Pancreas (tissue), 10 donors: ENCODE results near the gene TRIM22. TPM values are rescaled to one million over a fixed set of nuclear protein-coding genes. Genes with fewer than 3 reads are reported as not detected.

Experiments used
- ATAC-seq, 4 donors: fragments of 200-7000 bp; cut with Tn5 transposase; one replicate each; pipeline versions ENCODE4 v1.8.0 to v1.9.1; 2020; ENCODE audit warnings: mild to moderate bottlenecking in 4 of 4, moderate library complexity in 4 of 4
- DNase-seq, 6 donors: peaks; one replicate each; pipeline ENCODE4 v3.0.0-alpha.2; 2020
- FAIRE-seq: peaks from 2 replicates; lab custom pipeline; 2012; peaks lifted over from hg19 to GRCh38; lab: Jason Lieb, UNC
- H3K27ac ChIP-seq, 4 donors: fragments of 200-600 bp; sonication (generic); 1 replicate in 3 of 4; 2 replicates in 1 of 4; pipeline versions ENCODE4 v1.5.0 to v1.8.0; 2020
- H3K27me3 ChIP-seq, 4 donors: fragments of 200-600 bp; one replicate each; pipeline ENCODE4 v1.8.0; 2021
- H3K36me3 ChIP-seq, 3 donors: fragments of 200-600 bp; sonication (generic) in 1 of 3; one replicate each; pipeline versions ENCODE4 v1.5.0 to v1.8.0; 2020 to 2021
- H3K4me1 ChIP-seq, 3 donors: fragments of 200-600 bp; one replicate each; pipeline ENCODE4 v1.8.0; 2021
- H3K4me3 ChIP-seq, 4 donors: fragments of 200-600 bp; sonication (generic) in 2 of 4; one replicate each; pipeline versions ENCODE4 v1.5.0 to v1.8.0; 2020 to 2021
- H3K9me3 ChIP-seq, 4 donors: fragments of 200-600 bp; one replicate each; pipeline ENCODE4 v1.8.0; 2021
- CTCF ChIP-seq, 4 donors: fragments of 200-600 bp; sonication (generic) in 3 of 4; IDR thresholded peaks; one replicate each; pipeline versions ENCODE4 v1.5.0 to v1.8.0; 2021; ENCODE audit warnings: antibody characterized with exemption in 4 of 4
- WGBS, 2 donors: extraction: QIAGEN DNeasy Blood & Tissue Kit; methylation state at CpG; one replicate each; pipeline ENCODE4 v1.1.7; 2013; 5-methylcytosine and 5-hydroxymethylcytosine counted together
- intact Hi-C, 3 donors: fragments of 100-400 bp; cut with DNase I; formaldehyde crosslinking; loops; one replicate each; pipeline versions ENCODE4 v1.11.1 to v1.14.2; 2022
- polyA plus RNA-seq, 2 donors: library from polyadenylated mRNA; stranded (reverse); fragments of 200-250 nt; gene quantifications; one replicate each; pipeline ENCODE4 v1.2.3, GENCODE V29; 2013
- total RNA-seq, 6 donors: library from RNA; stranded (reverse); fragmentation: NEBNext Ultra II Directional in 4 of 6; extraction: Animal tissue kit (Norgen Biotek cat#: 25700) in 4 of 6; gene quantifications; one replicate each; pipeline versions ENCODE4 v1.2.1 to v1.2.4, GENCODE V29; 2021 to 2023
- donor health status: healthy with polysubstance abuse.
- donor health status: DM: no; HTN: no; CAD: no; lungs with moderate emphysema.
- donor health status: DM: no; HTN: no; CAD: no.
- donor health status: control.
- donor health status: control.
- donor health status: Bipolar disorder and iron deficiency.
- donor health status: DM: yes; HTN: yes; CAD: no.
- donor health status: DM: no; HTN: no; CAD: no.
- donor health status: DM: no; HTN: no; CAD: no.
- donor health status: DM: yes; HTN: yes; CAD: no.

Gene TRIM22
- total and polyA plus RNA-seq, 8 donors: 4.1 to 24.7 (median 10.1) TPM

GRCh38 chr11:5684036-5684645 is 5.4 kb upstream of the TRIM22 start:
- intact Hi-C loops: no loop called here
- Histone ChIP-seq H3K27ac (peak overlapping the region; percentile 76 to 96 (median 85)), H3K4me3 (peak overlapping the region; percentile 4 to 56 (median 44)), H3K36me3 (no peaks in the 10 kb centered on the region), H3K27me3 (no peaks in the 10 kb centered on the region), H3K9me3 (no peaks in the 10 kb centered on the region), H3K4me1 (peaks cover 0 to 6% (median 0%) of the 10 kb centered on the region in 3 donors)
- no peak for TF ChIP-seq CTCF (IDR thresholded peaks at IDR 0.05)
- ATAC-seq: peak; percentile 7 to 30 (median 22)
- FAIRE-seq: no peak
- WGBS, 2 donors: 20 to 24% methylated on average over 6 to 7 of the region's 8 CpGs
- no peak for DNase-seq

GRCh38 chr11:5684646-5685362 is 4.8 kb upstream of the TRIM22 start, which contains the start of gene TRIM5:
Gene TRIM5 (minus strand): TSS chr11:5685074. CDS start chr11:5680177, 4,897 bp downstream.
- peak; percentile 76 to 91 (median 82) for DNase-seq
- whole genome bisulfite sequencing, 2 donors: 0 to 1% methylated on average over 13 of the region's 13 CpGs
- TF ChIP-seq CTCF (IDR thresholded peaks at IDR 0.05): peak in 2 of 4 donors; percentile 15 to 27
- peaks cover 0 to 8% (median 0%) of the 10 kb centered on the region in 3 donors for H3K4me1 ChIP-seq
- peak within 1 kb of the TSS; percentile 4 to 56 (median 44) for H3K4me3 ChIP-seq
- ATAC-seq: peak; percentile 93 to 98 (median 97)
- peak within 1 kb of the TSS; percentile 76 to 96 (median 85) for H3K27ac ChIP-seq
- no peaks in the 10 kb centered on the region for H3K9me3 ChIP-seq
- intact Hi-C loops: no loop called here
- peak; percentile 78 for FAIRE-seq
- H3K36me3 ChIP-seq: no peaks in the 10 kb centered on the region
- H3K27me3 ChIP-seq: no peaks in the 10 kb centered on the region

- FAIRE-seq (no peak), ATAC-seq (no peak), DNase-seq (no peak)
- Histone ChIP-seq H3K36me3 (no peaks in the 10 kb centered on the region), H3K4me3 (no peak overlapping the region), H3K4me1 (peaks cover 0 to 8% (median 0%) of the 10 kb centered on the region in 3 donors), H3K27me3 (no peaks in the 10 kb centered on the region), H3K27ac (no peak overlapping the region), H3K9me3 (no peaks in the 10 kb centered on the region)
- 97 to 100% methylated on average over 4 of the region's 4 CpGs for WGBS, 2 donors
- intact Hi-C loops: no loop called here
- TF ChIP-seq CTCF (IDR thresholded peaks at IDR 0.05): no peak
Measured at GRCh38 chr11:5686426-5686825, 3.2 kb upstream of the TRIM22 start.

- ATAC-seq: no peak
- H3K27ac ChIP-seq: peak overlapping the region in 1 of 4 donors; percentile 80
- intact Hi-C loops: no loop called here
Measured at GRCh38 chr11:5688482-5688881, 1.1 kb upstream of the TRIM22 start.

More at GRCh38 chr11:5688482-5688881, 1.1 kb upstream of the TRIM22 start:
- H3K36me3 ChIP-seq: no peaks in the 10 kb centered on the region
- DNase-seq (no peak), FAIRE-seq (no peak)
- no peak overlapping the region for H3K4me3 ChIP-seq
- H3K9me3 ChIP-seq: no peaks in the 10 kb centered on the region
- TF ChIP-seq CTCF (IDR thresholded peaks at IDR 0.05): no peak
- peaks cover 0 to 8% (median 0%) of the 10 kb centered on the region in 3 donors for H3K4me1 ChIP-seq
- H3K27me3 ChIP-seq: no peaks in the 10 kb centered on the region
- 100% methylated on average over 1 of the region's 1 CpG for WGBS, 2 donors
